ENCODE results near the gene OSTF1. TPM values are rescaled to one million over a fixed set of nuclear protein-coding genes. Genes with fewer than 3 reads are reported as not detected.

OSTF1 gene
- total and polyA plus RNA-seq, 2 donors (not counting 3 experiments of a cell fraction or from before 2014, with no cell fraction given), result 23.5 to 70.9 TPM

DNA sequence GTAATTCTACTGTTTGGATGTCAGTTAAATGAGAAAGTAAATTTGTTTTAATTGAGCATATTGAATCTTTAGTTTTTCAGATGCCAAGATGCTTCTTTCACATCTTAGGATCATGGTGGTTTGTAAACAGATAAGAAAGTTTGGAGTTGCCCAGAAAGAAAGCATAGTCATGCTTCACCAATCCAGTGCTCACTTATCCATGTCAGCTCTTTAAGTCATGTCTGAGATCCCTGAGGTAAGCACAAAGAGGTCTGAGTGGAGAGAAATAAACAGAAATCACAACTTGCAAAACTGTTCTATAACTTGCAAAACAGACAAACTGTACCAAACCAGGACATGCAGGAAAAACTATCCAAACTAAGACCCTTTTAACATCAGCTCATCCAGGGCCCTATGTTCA, 87.7 kb downstream of the OSTF1 start:
- Histone ChIP-seq H3K27me3 (ENCODE audit: control insufficient read depth in 2 of 2, insufficient read depth in 2 of 2, low read length in 2 of 2) (no peaks in the 10 kb centered on the region), H2AFZ (ENCODE audit: low read depth, low read length) (no peak overlapping the region), H3K4me1 (ENCODE audit: control insufficient read depth, extremely low read depth, insufficient read depth, low read length) (no peaks in the 10 kb centered on the region), H4K20me1 (replicated peaks; ENCODE audit: control insufficient read depth, extremely low read depth, insufficient read depth, low read length) (no peaks in the 10 kb centered on the region), H3K27ac (ENCODE audit: insufficient read depth, low read depth, low read length) (no peak overlapping the region), H3K79me2 (ENCODE audit: control insufficient read depth, insufficient read depth, low read length) (no peaks in the 10 kb centered on the region), H3K4me3 (replicated peaks in 1 of 3; ENCODE audit: insufficient read depth in 1 of 3, low read depth in 1 of 3, low read length in 3 of 3) (no peak overlapping the region), H3K9ac (replicated peaks; ENCODE audit: extremely low read depth, insufficient read depth, low read length) (no peak overlapping the region), H3K9me3 (replicated peaks; ENCODE audit: control insufficient read depth, insufficient read depth, low read length) (no peaks in the 10 kb centered on the region), H3K9me1 (replicated peaks; ENCODE audit: control insufficient read depth, extremely low read depth, insufficient read depth, low read length) (no peaks in the 10 kb centered on the region), H3K4me2 (ENCODE audit: insufficient read depth, low read length) (no peak overlapping the region), H3K36me3 (ENCODE audit: control insufficient read depth in 2 of 2, extremely low read depth in 1 of 2, insufficient read depth in 2 of 2, low read length in 2 of 2) (peaks cover 0 to 1% of the 10 kb centered on the region in 2 experiments)
- dilution Hi-C loops (cut with MboI; ENCODE audit: extremely low pct_ligation_motif_present, low sequenced_read_pairs), result no loop called here
- no peak for TF ChIP-seq FOS (IDR thresholded peaks at IDR 0.05; ENCODE audit: borderline replicate concordance, insufficient read depth, low read length)
- no peak for TF ChIP-seq POLR2A (IDR thresholded peaks at IDR 0.05; ENCODE audit: low read depth, low read length)
- intact Hi-C loops (cut with micrococcal nuclease), result no loop called here
- BruUV-seq (replicated peaks), result no TSS peak
- DNase-seq (ENCODE audit: low read depth, low spot score), result no peak
- POLR2A ChIA-PET, result no interaction called here
- no peak for FAIRE-seq
- CTCF ChIA-PET, result interaction anchor here (0.7 to 2.7 kb wide), 2 partner anchors 9 to 60 kb away, joined by 3 to 17 read pairs; no protein-coding TSS in a partner anchor

DNA sequence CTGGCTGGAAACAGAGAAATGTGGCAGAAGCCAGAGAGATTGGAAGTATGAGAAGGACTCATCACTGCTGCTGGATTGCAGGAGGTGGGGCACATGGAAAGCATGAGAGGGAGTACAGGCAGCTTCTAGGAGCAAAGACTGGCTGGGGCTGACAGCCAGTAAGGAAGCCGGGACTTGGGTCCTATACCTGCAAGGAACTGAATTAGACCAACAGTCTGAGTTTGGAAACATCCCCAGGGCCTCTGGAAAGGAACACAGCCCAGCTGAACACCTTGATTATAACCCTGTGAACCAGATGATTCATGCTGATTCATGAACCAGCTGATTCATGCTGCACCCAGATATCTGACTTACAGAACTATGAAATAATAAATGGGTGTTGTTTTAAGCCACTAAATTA, 93.4 kb downstream of the OSTF1 start:
- BruUV-seq (replicated peaks), result no TSS peak
- CTCF ChIA-PET, result interaction anchor here (1.2 to 2.3 kb wide), 7 partner anchors 10 to 90 kb away, joined by 3 to 7 read pairs (median 4); no protein-coding TSS in a partner anchor
- intact Hi-C loops (cut with micrococcal nuclease), result no loop called here

More for the DNA sequence above, 93.4 kb downstream of the OSTF1 start:
- no peaks in the 10 kb centered on the region for H3K36me3 ChIP-seq (ENCODE audit: control insufficient read depth in 2 of 2, extremely low read depth in 1 of 2, insufficient read depth in 2 of 2, low read length in 2 of 2)
- H3K79me2 ChIP-seq (ENCODE audit: control insufficient read depth, insufficient read depth, low read length), result no peaks in the 10 kb centered on the region
- H2AFZ ChIP-seq (ENCODE audit: low read depth, low read length), result no peak overlapping the region
- POLR2A ChIA-PET, result no interaction called here
- H4K20me1 ChIP-seq (replicated peaks; ENCODE audit: control insufficient read depth, extremely low read depth, insufficient read depth, low read length), result no peaks in the 10 kb centered on the region
- no peak overlapping the region for H3K4me3 ChIP-seq (replicated peaks in 1 of 3; ENCODE audit: insufficient read depth in 1 of 3, low read depth in 1 of 3, low read length in 3 of 3)
- no peaks in the 10 kb centered on the region for H3K27me3 ChIP-seq (ENCODE audit: control insufficient read depth in 2 of 2, insufficient read depth in 2 of 2, low read length in 2 of 2)
- no peaks in the 10 kb centered on the region for H3K9me1 ChIP-seq (replicated peaks; ENCODE audit: control insufficient read depth, extremely low read depth, insufficient read depth, low read length)
- peak; percentile 77 for FAIRE-seq
- H3K9ac ChIP-seq (replicated peaks; ENCODE audit: extremely low read depth, insufficient read depth, low read length), result no peak overlapping the region
- H3K27ac ChIP-seq (ENCODE audit: insufficient read depth, low read depth, low read length), result no peak overlapping the region
- peaks cover 5% of the 10 kb centered on the region for H3K4me1 ChIP-seq (ENCODE audit: control insufficient read depth, extremely low read depth, insufficient read depth, low read length)
- H3K4me2 ChIP-seq (ENCODE audit: insufficient read depth, low read length), result peak overlapping the region; percentile 2
- peak; percentile 54 for DNase-seq (ENCODE audit: low read depth, low spot score)
- no peak for TF ChIP-seq GATA2 (IDR thresholded peaks at IDR 0.05; ENCODE audit: insufficient read depth, insufficient read length, low read depth, low read length)
- no peak for TF ChIP-seq MYC (IDR thresholded peaks at IDR 0.05; ENCODE audit: low read depth, low read length)
- TF ChIP-seq JUN (IDR thresholded peaks at IDR 0.05; ENCODE audit: borderline replicate concordance, insufficient read depth, insufficient read length, low read depth), result peak; percentile 52
- peak; percentile 89 for TF ChIP-seq FOS (IDR thresholded peaks at IDR 0.05; ENCODE audit: borderline replicate concordance, insufficient read depth, low read length)
- H3K9me3 ChIP-seq (replicated peaks; ENCODE audit: control insufficient read depth, insufficient read depth, low read length), result no peaks in the 10 kb centered on the region
- dilution Hi-C loops (cut with MboI; ENCODE audit: extremely low pct_ligation_motif_present, low sequenced_read_pairs), result no loop called here
